Dermis blood vessel endothelial cell (primary cell): Measurements from ENCODE around the gene GSX2. TPM values are rescaled to one million over a fixed set of nuclear protein-coding genes. Genes with fewer than 3 reads are reported as not detected.
"Not testable (repeated sequence)": the region's sequence is repeated elsewhere in the genome, so short reads cannot be mapped to it uniquely, and the experiment has no call there.

Experiments used
- DNase-seq: peaks from one replicate; pipeline ENCODE4 v3.0.0; 2010
- total RNA-seq: library from RNA; depleted of rRNA; stranded (reverse); fragments of >200 nt; gene quantifications from 2 replicates; pipeline ENCODE4 v1.2.3, GENCODE V29; 2014

The GSX2 gene
- total RNA-seq = 0.33 TPM in 1 of 2 replicates, not detected in the other

- DNase-seq = peak; percentile 10
Measured at GRCh38 chr4:54099748-54100574, at the start of gene GSX2. Gene GSX2, plus strand, starts transcription at chr4:54100163. Its CDS starts 182 bp downstream, at chr4:54100345.

GRCh38 chr4:54050214-54050904 is 49.6 kb upstream of the GSX2 start:
- no peak for DNase-seq

GRCh38 chr4:54053322-54053721 is 46.6 kb upstream of the GSX2 start:
- not testable (repeated sequence) for DNase-seq

GRCh38 chr4:54054501-54054900 is 45.5 kb upstream of the GSX2 start:
- no peak for DNase-seq

GRCh38 chr4:54055494-54055893 is 44.5 kb upstream of the GSX2 start:
- no peak for DNase-seq

GRCh38 chr4:54056360-54056759 is 43.6 kb upstream of the GSX2 start:
- no peak for DNase-seq

- no peak for DNase-seq
Measured at GRCh38 chr4:54058171-54058570, 41.8 kb upstream of the GSX2 start.

- no peak for DNase-seq
Measured at GRCh38 chr4:54060116-54060515, 39.8 kb upstream of the GSX2 start.

- no peak for DNase-seq
Measured at GRCh38 chr4:54061067-54061466, 38.9 kb upstream of the GSX2 start.

GRCh38 chr4:54061873-54062272 is 38.1 kb upstream of the GSX2 start:
- no peak for DNase-seq

GRCh38 chr4:54062392-54062791 is 37.6 kb upstream of the GSX2 start:
- DNase-seq = no peak

GRCh38 chr4:54063229-54063628 is 36.7 kb upstream of the GSX2 start:
- peak; percentile 76 for DNase-seq

GRCh38 chr4:54063737-54064316 is 36.1 kb upstream of the GSX2 start:
- peak; percentile 56 for DNase-seq

GRCh38 chr4:54064317-54065111 is 35.4 kb upstream of the GSX2 start, which contains the start of gene CHIC2:
Gene CHIC2, minus strand, starts transcription at chr4:54064605. Its CDS starts 305 bp downstream, at chr4:54064300.
- DNase-seq = peak; percentile 98

GRCh38 chr4:54065282-54066087 is 34.5 kb upstream of the GSX2 start:
- peak; percentile 59 for DNase-seq

- no peak for DNase-seq
Measured at GRCh38 chr4:54066088-54066415, 33.9 kb upstream of the GSX2 start.

- peak; percentile 59 for DNase-seq
Measured at GRCh38 chr4:54066718-54067129, 33.2 kb upstream of the GSX2 start.

- DNase-seq = peak; percentile 87
Measured at GRCh38 chr4:54067166-54067565, 32.8 kb upstream of the GSX2 start.

- no peak for DNase-seq
Measured at GRCh38 chr4:54073271-54073880, 26.6 kb upstream of the GSX2 start.

GRCh38 chr4:54074381-54074780 is 25.6 kb upstream of the GSX2 start:
- no peak for DNase-seq

GRCh38 chr4:54076673-54077072 is 23.3 kb upstream of the GSX2 start:
- no peak for DNase-seq
